Measurements from ENCODE around the gene BCAS3.
"Not testable (repeated sequence)": the region's sequence is repeated elsewhere in the genome, so short reads cannot be mapped to it uniquely, and the experiment has no call there.

The BCAS3 gene

DNA sequence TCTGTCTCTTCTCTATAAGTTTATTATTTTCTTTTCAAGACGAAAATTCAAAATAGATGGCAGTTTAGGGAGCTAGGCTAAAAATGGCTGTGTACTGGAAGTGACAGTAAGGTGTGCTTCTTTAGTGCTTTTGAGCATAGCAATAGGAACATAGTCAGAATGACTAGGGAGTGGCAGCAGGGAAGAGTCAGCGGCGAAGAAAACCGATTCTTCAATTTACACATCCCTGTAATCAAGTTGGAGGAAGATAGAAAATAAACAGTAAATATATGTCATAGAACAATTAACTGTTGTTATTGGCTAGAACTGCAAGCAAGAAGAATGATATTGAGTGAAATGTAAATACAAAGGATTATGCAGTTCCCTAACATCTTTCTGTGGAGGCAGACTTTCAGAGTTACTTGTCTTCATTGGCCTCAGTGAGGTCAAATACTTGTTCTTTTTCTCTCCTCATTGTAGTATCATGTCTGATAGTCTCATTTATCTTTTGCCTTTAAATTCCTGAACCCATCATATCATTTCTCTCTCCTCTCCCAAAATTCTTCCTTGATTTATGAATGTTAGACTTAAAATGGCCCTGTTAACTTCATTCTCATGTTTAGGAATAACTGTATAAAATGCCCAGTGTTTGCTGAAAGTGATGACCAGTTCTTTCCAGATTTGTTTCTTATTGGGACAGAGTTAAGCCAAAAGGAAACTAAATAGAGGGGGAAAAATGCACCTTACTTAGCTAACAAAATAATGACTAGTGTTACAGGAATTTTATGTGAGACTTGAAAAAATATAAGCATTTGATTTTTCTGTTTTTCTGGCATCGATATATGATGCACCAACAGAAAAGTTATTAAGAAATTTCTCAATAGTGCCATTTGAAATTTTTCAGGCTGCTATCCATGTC lies 211.4 kb downstream of the BCAS3 start:
- no peak for DNase-seq

DNA sequence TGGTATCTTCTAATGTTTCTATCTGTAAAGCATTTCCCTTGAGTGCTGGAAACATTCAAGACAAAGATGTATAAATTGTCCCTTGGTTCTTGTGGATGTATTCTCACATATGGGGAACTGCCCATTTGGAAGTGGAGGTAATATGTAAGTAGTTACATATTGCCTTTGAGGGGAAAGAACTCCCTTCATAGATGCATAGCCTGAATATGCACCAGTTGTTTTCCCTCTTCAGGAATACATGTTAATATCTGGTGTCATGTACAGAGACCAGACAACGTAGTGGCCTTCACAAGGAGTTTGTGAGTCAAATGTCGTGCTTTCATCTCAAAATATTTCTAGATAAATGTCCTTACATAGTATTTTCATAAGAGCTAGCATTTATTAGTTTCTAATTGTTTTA lies 213.5 kb downstream of the BCAS3 start:
- DNase-seq: no peak

DNA sequence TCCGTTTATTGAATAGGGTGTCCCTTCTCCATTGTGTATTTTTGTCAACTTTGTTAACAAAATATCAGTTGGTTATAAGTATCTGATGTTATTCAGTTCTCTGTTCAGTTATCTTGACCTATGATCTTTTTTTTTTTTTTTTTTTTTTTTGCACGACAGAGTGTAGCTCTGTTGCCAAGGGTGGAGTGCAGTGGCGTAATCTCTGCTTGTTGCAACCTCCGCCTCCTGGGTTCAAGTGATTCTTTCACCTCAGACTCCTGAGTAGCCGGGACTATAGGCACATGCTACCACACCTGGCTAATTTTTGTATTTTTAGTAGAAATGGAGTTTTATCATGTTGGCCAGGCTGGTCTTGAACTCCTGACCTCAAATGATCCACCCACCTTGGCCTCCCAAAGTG lies 215.8 kb downstream of the BCAS3 start:
- DNase-seq: no peak

DNA sequence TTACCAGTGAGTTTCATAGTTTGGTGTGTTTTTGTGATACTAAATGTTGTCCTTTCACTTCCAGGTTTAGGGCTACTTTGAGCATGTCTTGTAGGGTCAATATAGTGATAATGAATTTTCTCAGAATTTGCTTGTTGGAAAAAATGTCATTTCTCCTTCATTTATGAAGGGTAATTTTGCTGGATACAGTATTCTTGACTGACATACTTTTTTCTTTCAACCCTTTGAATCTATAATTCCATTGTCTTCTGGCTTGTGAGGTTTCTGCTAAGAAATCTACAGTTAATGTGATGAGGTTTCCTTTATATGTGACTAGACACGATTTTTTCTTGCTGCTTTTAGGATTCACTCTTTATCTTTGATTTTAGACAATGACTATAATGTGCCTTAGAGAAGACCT lies 219.3 kb downstream of the BCAS3 start:
- no peak for DNase-seq

DNA sequence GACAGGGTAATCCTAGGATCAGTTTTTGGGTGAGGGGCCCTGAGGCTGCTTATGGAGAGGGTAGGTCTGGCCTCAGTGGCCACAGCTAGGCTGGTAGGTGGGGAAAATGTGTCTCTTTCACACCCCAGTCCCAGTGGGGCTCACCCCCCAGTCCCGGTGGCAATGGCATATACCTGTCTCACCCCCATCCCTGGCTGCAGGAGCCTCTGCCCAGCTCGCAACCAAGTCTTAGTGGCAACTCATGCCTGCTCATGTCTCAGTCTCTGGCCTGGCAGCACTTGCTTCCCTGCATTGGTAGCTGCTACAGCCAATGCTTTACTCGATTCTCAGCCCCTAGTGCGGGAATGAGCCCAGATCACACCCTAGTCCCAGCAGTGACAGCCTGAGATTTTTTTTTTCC lies 221.5 kb downstream of the BCAS3 start:
- no peak for DNase-seq

DNA sequence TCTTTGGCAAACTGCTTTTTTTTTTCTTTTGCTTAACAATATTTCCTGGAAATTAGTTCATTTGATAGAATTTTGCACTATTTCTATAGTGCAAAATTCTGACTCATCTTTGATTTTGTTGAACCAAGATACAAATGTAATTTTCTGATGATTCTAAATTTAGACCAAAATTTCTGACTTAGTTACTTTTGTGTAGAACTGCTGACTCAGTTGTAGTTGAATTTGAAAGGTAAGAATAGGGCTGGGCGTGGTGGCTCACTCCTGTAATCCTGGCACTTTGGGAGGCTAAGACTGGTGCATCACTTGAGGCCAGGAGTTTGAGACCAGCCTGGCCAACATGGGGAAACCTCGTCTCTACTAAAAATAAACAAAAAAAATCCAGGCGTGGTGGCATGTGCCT lies 223.0 kb downstream of the BCAS3 start:
- no peak for DNase-seq

DNA sequence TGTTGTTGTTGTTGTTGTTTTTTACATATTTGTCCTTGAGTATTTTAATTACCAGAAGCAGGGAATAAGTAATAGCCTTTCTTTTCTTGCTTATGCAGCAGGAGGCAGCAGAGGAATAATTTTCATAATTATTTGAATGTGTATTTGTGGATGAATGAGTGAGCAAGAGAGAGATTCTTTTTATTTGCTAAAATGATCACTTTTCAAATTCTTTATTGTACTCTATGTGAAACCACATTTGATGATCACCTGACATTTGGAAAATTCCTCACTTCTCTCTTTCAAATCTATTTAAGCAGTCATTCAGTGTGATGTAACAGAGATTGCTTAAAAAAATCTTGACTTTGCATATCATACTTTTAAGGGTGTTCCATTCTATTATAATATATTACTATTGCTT lies 223.6 kb downstream of the BCAS3 start:
- DNase-seq: no peak

DNA sequence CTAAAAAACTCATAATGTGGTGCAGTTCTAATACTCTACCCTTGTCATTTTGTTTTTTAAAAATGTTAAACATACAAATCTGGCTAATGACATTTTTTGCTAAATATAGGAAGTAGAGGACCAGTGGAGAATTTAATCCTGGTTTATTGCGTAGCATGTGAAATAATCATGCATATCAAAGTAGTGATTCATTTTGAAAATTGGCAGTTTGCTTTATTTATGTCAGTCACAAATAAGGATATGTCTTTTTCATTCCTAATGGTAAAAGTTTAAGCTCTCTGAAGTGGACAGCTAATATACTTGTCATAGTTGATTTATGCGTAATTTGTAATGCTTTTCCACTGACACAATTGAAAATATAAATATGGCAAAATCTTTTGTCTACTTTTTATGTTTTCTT lies 224.2 kb downstream of the BCAS3 start:
- DNase-seq: no peak

DNA sequence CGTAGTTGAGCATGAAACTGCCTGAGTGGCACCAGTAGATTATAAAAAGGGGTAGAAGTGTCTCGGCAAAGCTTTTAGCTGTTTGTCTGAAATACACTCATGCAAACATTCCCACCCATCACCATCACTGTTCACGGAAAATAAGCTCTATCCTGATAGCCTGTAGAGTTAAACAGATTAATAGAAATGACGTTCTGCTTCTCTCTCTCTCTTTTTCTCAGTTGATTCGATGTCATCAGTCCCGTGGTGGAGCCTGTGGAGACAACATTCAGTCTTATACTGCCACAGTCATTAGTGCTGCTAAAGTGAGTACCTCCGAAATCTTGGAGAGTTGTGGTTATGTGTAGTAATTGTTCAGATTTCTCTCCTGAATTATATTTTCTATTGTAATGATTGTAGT lies 224.7 kb downstream of the BCAS3 start:
- no peak for DNase-seq

DNA sequence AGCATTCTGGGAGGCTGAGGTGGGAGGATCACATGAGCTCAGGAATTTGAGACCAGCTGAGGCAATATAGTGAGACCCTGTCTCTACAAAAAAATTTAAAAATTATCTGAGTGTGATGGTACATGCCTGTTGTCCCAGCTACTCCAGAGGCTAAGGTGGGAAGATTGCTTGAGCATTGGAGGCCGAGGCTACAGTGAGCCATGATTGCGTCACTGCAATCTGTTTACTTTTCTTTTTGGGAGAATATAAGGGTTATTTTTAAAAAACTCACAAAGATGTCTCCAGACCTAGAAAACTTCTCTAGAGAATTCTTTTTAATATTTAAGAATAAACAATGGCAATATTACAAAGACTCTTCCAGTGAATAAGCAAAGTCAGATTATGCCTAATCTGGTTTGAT lies 226.9 kb downstream of the BCAS3 start:
- DNase-seq: no peak

DNA sequence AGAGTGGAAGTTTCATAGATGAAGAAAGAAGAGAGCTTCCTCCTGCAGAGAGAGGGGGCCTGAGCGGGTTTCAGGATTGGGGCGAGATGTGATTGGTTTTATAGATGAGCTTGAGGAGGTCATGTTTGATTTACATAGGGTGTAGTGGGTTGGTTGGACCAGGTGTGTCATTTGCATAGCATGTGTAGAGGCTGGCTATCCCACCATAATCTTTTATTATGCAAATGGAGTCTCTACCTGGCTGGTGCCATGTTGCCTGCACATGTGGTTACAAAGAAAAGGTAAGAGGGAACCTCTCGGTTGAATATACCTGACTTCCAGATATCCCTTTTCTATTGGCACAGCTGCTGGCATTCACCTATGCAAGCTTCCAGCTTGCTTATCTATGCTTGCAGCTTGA lies 228.1 kb downstream of the BCAS3 start:
- no peak for DNase-seq

DNA sequence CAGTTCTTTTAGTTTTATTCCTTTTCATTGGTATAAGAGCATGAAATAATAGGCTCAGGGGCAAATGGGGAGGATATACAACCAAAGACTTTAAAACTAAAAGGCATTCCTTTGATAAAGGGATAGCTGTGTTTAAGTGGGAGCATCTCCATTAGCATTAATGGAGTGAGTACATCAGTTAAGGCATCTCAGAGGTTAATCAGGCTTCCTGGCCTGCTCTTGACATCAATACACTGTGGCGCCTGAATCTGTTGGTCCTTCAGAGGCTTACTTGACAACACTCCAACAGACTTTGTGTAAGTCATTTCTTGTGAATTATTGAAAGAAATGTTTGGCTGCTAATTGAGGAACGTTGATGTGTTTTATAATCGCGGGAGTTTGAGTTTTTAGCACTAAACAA lies 230.7 kb downstream of the BCAS3 start:
- no peak for DNase-seq

DNA sequence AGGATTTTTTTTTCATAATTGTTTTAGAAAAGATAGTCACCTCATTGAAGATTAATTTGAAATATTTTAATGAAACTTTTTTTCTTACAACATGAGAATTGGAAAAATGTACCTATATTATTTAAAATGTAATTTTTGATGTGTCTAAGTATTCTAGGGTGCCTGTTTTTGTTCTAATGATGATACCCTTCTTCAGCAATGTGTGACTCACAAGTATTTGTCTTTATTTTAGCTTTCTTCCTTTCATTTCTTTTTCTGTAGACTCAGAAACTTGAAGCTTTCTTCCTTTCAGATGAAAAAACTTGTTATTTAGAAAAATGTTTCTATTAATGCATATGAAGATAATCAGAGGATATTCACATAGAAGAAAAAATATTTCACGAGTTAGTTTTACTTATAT lies 231.8 kb downstream of the BCAS3 start:
- no peak for DNase-seq

DNA sequence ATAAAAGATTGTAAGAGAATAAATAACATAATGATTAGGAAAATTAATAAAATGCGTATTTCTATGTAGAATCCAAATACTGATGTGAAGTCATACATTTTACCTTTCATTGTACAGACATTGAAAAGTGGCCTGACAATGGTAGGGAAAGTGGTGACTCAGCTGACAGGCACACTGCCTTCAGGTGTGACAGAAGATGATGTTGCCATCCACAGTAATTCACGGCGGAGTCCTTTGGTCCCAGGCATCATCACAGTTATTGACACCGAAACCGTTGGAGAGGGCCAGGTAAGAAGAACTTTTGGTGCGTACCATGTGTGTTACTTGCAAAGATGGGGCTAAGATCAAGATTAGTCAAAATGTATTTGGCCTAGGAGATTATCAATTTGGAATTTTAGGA lies 232.8 kb downstream of the BCAS3 start:
- no peak for DNase-seq

DNA sequence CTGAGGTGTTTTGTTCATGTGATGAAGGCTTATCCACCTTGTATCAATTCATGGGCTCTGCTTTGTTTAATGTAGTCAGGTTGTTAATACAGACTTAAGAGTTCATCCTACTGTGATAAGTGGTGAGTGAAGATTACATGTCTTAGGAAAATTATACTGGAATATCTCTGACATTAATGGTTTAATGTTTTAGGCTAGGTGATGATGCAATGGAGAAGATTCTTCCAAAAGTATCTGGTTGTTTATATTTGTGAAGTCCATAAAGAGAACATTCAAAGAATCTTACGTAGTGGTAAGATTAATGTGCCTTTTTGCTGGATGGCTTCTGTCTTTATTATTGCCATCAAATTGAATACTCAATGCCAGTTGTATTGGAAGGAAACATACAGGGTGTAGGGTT lies 236.4 kb downstream of the BCAS3 start:
- DNase-seq: no peak

DNA sequence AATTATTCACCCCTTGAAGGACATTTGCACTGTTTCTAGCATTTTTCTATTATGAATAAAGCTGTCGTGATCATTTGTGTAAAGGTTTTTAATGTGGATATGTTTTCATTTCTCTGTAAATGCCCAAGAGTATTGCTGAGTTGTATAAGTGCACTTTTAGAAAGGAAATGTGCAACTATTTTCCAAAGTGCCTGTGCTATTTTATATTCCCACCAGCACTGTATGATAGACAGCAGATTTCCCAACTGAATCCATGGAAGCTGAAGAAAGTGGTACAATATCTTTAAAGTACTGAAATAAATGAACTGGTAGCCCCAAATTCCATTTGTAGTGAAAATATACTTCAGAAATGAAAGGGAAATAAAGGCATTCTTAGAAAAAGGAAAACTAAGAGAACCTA lies 238.4 kb downstream of the BCAS3 start:
- DNase-seq: no peak

DNA sequence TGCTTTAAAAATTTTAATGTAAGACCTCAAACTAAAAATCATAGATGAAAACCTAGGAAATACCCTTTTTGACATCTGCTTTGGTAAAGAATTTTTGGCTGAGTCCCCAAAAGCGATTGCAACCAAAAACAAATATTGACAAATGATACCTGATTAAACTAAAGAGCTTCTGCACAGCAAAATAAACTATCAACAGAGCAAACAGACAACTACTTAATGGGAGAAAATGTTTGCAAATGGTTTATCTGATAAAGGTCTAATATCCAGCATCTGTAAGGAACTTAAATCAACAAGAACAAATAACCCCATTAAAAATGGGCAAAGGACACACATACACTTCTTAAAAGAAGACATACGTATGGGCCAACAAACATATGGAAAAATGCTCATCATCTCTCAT lies 242.5 kb downstream of the BCAS3 start:
- DNase-seq: no peak

DNA sequence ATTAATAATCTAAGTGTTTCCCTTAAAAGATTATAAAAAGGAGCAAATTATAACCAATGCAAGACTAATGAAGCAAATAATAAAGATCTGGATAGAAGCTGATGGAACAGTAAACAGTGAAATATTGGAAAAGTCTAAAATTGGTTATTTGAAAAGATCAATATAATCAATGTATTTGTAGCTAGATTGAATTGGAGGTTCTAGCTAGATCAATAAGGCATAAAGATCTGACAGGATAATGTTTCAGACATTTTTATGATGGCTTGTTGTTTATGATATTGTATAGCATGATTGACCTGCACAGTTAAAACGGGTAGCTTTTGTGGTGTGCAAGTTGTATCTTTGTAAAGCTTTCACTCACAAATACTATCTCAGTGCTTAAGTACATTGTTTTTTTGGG lies 245.3 kb downstream of the BCAS3 start:
- DNase-seq: no peak

DNA sequence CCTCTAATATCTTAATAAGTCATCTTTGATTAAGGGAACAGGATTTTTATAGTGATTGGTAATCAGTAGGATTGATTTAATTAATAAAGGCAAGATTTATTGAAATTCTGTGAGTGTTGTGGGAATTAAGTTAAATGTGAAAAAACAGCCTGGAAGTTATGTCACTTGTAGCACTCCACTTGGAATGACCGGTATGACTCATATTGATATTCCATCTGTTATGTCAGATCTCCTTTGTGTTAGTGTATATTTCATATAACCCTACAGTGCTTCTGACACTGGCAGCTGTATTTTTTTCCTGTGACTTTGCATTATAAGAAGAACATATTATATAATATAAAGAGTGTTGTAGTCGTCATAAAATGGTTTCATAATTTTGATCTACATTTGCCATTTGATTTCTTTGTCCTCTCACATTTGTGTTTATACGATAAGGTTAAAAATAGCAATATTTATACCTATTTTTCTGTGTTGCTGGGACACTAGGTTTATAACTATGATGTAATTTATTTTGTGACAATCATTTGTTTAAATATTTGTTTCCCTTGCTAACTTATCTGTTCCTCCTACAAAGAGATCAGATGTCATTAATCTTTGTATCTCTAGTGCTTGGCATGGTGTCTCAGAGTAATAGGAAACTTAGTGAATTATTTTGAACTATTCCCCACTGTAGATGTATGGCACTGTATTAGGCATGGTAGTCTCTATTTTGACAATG lies 249.0 kb downstream of the BCAS3 start:
- DNase-seq: no peak

DNA sequence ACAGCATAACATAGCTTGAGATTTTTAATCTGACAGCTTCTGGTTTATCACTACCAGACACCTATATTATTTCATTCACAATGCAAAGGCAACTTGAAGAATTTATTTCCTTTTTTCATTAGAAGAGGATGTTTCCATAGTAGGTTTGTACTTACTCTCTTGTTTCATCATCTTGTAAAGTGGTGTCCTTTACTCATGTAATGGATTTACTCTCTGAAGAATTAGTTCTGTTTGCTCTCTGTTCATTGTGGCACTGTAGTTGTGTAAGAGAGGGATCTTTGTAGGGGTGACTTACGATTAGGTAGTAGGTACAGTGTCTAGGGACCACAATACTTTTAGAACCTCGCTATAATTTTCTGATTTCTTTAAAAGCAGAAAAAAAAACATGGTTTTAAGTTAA lies 256.1 kb downstream of the BCAS3 start:
- DNase-seq: no peak

DNA sequence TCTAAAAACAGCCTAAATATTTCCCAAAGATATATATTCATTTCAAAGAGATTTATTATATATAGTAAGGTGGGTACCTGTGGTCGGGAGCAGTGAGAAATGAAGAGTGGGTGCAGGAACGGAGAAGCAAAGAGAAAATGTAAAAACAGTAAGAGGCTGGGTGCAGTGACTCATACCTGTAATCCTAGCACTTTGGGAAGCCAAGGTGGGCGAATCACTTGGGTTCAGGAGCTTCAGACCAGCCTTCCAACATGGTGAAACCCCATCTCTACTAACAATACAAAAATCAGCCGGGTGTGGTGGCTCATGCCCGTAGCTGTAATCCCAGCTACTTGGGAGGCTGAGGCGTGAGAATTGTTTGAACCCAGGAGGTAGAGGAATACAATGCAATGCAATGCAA lies 257.1 kb downstream of the BCAS3 start:
- DNase-seq: no peak

DNA sequence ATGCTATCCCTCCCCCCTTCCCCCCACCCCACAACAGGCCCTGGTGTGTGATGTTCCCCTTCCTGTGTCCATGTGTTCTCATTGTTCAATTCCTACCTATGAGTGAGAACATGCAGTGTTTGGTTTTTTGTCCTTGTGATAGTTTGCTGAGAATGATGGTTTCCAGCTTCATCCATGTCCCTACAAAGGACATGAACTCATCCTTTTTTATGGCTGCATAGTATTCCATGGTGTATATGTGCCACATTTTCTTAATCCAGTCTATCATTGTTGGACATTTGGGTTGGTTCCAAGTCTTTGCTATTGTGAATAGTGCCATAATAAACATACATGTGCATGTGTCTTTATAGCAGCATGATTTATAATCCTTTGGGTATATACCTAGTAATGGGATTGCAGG lies 258.3 kb downstream of the BCAS3 start:
- not testable (repeated sequence) for DNase-seq

DNA sequence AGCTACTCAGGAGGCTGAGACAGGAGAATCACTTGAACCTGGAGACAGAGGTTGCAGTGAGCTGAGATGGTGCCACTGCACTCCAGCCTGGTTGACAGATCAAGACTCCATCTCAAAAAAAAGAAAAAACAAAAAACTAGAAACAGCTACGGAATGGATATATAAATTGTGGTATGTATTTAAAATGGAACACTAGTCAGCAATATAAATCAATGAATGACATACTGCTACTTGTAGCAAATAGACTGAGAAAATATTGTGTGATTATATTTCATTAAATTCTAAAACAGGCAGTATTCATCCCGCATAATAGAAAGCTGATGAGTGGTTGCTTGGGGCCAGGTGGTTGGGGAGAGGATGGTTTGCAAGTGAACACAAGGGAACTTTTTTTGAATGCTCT lies 261.7 kb downstream of the BCAS3 start:
- no peak for DNase-seq

DNA sequence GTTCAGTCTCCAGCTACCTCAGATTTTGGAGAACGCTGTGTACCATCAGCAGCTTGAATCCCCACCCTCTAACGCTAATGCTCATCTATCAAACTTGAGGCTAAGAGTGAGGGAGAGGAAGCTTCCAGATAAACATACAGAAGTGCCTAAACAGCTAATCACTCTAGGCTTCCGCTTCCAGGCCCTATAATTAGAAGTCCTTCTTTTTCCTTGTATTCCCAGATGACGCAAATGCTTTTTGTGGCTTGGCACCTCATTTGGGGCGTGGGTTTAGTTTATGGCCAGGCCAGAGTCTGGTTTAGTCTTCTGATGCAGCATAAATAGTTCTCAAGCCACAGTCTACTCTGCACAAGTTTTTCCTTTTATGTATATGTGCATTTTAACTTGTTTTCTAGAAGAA lies 263.4 kb downstream of the BCAS3 start:
- DNase-seq: no peak

DNA sequence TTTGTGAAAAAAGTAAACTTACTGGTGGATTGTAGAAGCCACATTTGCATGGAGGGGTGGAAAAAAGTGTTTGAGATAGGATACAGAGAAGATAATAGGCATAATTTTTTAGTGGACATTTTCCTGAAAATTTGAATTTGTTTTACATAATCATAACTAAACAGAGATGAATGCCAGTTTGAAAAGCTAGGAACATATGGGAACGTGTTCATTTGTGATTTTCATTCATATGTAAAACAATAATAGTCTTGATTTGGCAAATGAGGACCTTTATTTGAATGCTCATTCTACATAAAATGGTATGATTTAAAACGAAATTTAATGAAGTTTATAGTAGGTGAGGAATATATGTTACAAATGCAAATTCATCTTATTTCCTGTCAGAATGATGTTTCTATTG lies 263.9 kb downstream of the BCAS3 start:
- DNase-seq: no peak
